ENCODE data around the gene METTL1.

The METTL1 gene

DNA sequence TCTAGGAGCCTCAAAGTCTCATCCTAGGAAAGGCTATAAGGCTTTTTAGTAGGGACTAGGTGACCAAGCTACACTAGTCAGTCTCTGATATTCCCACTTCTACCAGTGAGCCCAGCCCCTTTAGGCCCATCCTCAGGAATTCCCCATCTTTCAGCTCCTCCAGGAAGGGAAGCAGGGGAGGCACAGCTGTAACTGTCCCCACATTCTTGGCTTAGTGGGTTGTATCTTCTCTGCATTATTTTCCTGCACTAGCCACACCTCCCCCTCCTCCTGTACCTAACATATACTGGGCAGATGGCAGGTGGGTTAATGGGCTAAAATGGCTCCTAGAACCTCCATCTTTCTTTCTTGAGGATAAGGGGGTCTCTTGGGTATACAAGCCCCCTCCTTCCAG is 4.6 kb downstream of the METTL1 start:
- no peak for DNase-seq (ENCODE audit: insufficient read length, low spot score)
- FAIRE-seq = no peak
- TF ChIP-seq, protein P1, sequence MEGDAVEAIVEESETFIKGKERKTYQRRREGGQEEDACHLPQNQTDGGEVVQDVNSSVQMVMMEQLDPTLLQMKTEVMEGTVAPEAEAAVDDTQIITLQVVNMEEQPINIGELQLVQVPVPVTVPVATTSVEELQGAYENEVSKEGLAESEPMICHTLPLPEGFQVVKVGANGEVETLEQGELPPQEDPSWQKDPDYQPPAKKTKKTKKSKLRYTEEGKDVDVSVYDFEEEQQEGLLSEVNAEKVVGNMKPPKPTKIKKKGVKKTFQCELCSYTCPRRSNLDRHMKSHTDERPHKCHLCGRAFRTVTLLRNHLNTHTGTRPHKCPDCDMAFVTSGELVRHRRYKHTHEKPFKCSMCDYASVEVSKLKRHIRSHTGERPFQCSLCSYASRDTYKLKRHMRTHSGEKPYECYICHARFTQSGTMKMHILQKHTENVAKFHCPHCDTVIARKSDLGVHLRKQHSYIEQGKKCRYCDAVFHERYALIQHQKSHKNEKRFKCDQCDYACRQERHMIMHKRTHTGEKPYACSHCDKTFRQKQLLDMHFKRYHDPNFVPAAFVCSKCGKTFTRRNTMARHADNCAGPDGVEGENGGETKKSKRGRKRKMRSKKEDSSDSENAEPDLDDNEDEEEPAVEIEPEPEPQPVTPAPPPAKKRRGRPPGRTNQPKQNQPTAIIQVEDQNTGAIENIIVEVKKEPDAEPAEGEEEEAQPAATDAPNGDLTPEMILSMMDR (IDR thresholded peaks at IDR 0.05; ENCODE audit: insufficient read depth, missing control alignments) = no peak

- TF ChIP-seq, protein P1 (IDR thresholded peaks at IDR 0.05; ENCODE audit: insufficient read depth, missing control alignments) = no peak
- DNase-seq (ENCODE audit: insufficient read length, low spot score) = peak; percentile 78
- FAIRE-seq = peak; percentile 38
Measured at GRCh38 chr12:57766464-57767304, 5.2 kb downstream of the METTL1 start, which contains the start of gene CYP27B1. Gene CYP27B1 (minus strand): TSS chr12:57767078. CDS start chr12:57767041, 37 bp downstream.

- FAIRE-seq (no peak), DNase-seq (ENCODE audit: insufficient read length, low spot score) (no peak)
- TF ChIP-seq, protein P1 (IDR thresholded peaks at IDR 0.05; ENCODE audit: insufficient read depth, missing control alignments) = no peak
Measured at GRCh38 chr12:57765698-57766463, 6.0 kb downstream of the METTL1 start.

GRCh38 chr12:57765003-57765697 is 6.8 kb downstream of the METTL1 start:
- TF ChIP-seq, protein P1 (IDR thresholded peaks at IDR 0.05; ENCODE audit: insufficient read depth, missing control alignments) = no peak
- no peak for DNase-seq (ENCODE audit: insufficient read length, low spot score)
- no peak for FAIRE-seq

- DNase-seq (ENCODE audit: insufficient read length, low spot score) = no peak
- TF ChIP-seq, protein P1 (IDR thresholded peaks at IDR 0.05; ENCODE audit: insufficient read depth, missing control alignments) = no peak
Measured at GRCh38 chr12:57764662-57765002, 7.3 kb downstream of the METTL1 start.

DNA sequence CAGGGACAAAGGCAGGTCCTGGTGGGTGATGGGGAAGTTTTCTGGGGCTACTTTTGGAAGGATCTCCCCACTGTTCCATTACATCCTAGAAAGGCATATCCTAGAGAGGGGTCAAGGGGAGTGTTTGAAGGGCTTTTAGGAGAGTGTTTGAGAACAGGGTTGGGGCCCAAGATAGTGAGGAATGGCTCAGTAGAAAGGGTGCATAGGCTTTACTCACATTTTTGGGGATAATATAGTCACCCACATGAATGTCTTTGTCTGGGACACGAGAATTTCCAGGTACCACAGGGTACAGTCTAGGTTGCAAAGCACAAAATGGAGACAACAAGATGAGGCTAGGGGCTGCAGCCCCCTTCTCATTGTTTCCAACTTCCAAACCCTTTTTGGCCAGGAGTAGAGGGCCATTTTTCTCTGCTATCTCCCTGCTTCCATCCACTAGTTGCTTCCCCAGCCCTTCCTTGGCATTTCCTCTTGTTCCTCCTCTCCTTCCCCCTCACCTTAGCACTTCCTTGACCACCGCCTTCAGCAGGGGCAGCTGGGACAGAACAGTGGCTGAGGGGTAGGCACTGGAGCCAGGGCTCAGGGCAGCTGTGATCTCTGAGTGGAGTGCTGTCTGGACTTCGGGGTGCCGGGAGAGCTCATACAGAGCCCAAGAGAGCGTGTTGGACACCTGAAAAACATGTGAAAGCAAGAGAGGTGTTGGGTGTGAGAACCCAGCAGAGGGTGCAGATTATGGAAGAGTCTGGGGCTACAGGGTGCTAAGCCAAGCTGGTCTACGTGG is 7.8 kb downstream of the METTL1 start:
- TF ChIP-seq, protein P1 (IDR thresholded peaks at IDR 0.05; ENCODE audit: insufficient read depth, missing control alignments) = no peak
- DNase-seq (ENCODE audit: insufficient read length, low spot score) (no peak), FAIRE-seq (no peak)

More at GRCh38 chr12:57764662-57765002, 7.3 kb downstream of the METTL1 start:
- no peak for FAIRE-seq

Measured in D721Med (cell line).